K562 treated with DMSO at 1 percent for 4 hours (cell line): Measurements from ENCODE around the gene ROCK1. TPM values are rescaled to one million over a fixed set of nuclear protein-coding genes. Genes with fewer than 3 reads are reported as not detected.

ENCODE experiments used
- total RNA-seq: library from RNA; unstranded; fragments of 300-600 nt; gene quantifications from 2 replicates; pipeline ENCODE4 v1.2.3, GENCODE V29; 2022; ENCODE audit not compliant: insufficient read depth

The ROCK1 gene
- 11.3 and 13.9 TPM in 2 replicates for total RNA-seq

DNA sequence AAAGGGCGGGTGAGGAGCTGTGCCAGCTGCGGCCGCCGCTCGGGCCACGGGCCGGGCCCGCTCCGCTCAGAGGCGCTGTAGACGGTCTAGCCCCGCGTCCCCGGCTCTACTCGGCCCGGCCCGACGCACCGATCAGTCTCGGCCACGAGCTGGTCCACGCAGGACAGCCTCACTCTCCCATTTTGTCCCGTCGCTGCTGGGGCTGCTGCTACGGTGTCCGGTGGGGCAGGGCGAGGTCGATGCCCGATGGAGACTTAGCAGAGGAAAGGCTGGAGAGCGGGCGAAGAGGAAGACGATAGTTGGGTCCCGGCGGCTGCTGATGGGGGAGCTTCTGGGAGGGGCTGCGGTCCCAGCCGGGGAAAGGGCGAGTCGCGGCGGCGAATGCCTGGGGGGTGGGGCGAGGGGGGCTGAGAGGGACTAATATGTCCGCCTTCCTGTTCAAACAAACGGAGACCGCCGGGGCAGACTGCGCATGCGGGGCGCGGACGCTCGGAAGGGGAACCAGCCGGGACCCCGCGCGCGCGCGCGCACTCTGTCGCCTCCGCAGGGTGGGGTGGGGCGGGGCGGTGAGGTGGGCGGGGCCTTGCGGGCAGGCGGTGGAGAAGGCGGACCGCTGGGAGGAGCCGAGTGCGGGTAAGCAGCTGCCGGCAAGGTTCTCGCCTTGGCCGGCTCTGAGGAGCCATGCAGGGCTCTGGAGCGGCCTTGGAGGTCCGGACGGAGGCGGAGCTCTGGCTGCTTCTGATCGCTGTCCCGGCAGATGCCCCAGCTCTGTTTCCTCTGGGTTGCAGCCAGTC is at the start of gene ROCK1:
Gene ROCK1 (minus strand): TSS at position 468 of the 794 bp plus-strand sequence. CDS start 903 bp downstream, outside the sequence.

Other genes with a start within 250 kb of the ROCK1 start
- not detected in 2 replicates for gene GREB1L, start 130.4 kb upstream of the ROCK1 start, total RNA-seq